IMR-90 (cell line): Measurements from ENCODE around the gene HERC6. TPM values are rescaled to one million over a fixed set of nuclear protein-coding genes. Genes with fewer than 3 reads are reported as not detected.

Experiments used
- ATAC-seq: fragments of 200-7000 bp; cut with Tn5 transposase; 2 replicates; pipeline ENCODE4 v1.9.1; 2020; ENCODE audit warnings: low read depth, mild to moderate bottlenecking, moderate library complexity
- BruUV-seq: library from RNA; stranded (reverse); fragments of 400-500 nt; replicated peaks from 2 replicates; lab custom pipeline; 2021; lab: Mats Ljungman, UMichigan
- CTCF ChIA-PET: fragments of 300-600 bp; formaldehyde crosslinking; extraction: SDS; loops from one replicate; lab custom pipeline; 2021; ENCODE audit warnings: antibody characterized with exemption; lab: Yijun Ruan, JAX
- POLR2A ChIA-PET: fragments of 300-600 bp; sonication (Branson Sonifier 250); formaldehyde crosslinking; loops from one replicate; lab custom pipeline; 2022; ENCODE audit warnings: antibody characterized with exemption; ENCODE audit not compliant: unreplicated experiment; lab: Charles Lee
- DNase-seq: peaks from one replicate; pipeline ENCODE4 v3.0.0; 2013
- H2AFZ ChIP-seq: replicated peaks from 2 replicates; pipeline ENCODE3; 2013; ENCODE audit warnings: low read length, mild to moderate bottlenecking; ENCODE audit not compliant: poor library complexity
- H2AK5ac ChIP-seq: 2 replicates; pipeline ENCODE4 v1.6.1; 2013; ENCODE audit warnings: low read depth, low read length, inconsistent platforms
- H2AK9ac ChIP-seq: replicated peaks from 2 replicates; pipeline ENCODE3; 2013; ENCODE audit warnings: mild to moderate bottlenecking, low read depth, low read length, moderate library complexity; ENCODE audit not compliant: poor library complexity
- H2BK120ac ChIP-seq: 2 replicates; pipeline ENCODE4 v1.6.1; 2013; ENCODE audit warnings: low read depth, low read length, inconsistent platforms
- H2BK15ac ChIP-seq: 3 replicates; pipeline ENCODE4 v1.6.1; 2013; ENCODE audit warnings: low read depth, low read length, inconsistent platforms
- H2BK20ac ChIP-seq: 2 replicates; pipeline ENCODE4 v1.6.1; 2013; ENCODE audit warnings: low read depth, mild to moderate bottlenecking, inconsistent platforms, low read length, moderate library complexity
- H2BK5ac ChIP-seq: 2 replicates; pipeline ENCODE4 v1.6.1; 2013; ENCODE audit warnings: mild to moderate bottlenecking, low read depth, low read length, inconsistent platforms; ENCODE audit not compliant: poor library complexity, severe bottlenecking
- H3K14ac ChIP-seq: replicated peaks from 2 replicates; pipeline ENCODE4 v1.6.1; 2013; ENCODE audit warnings: low read depth, low read length, inconsistent platforms
- H3K18ac ChIP-seq: 2 replicates; pipeline ENCODE4 v1.6.1; 2013; ENCODE audit warnings: low read depth, low read length, control low read depth
- H3K23ac ChIP-seq: 2 replicates; pipeline ENCODE4 v1.6.1; 2013; ENCODE audit warnings: low read depth, low read length, inconsistent platforms
- H3K27ac ChIP-seq: 2 replicates; pipeline ENCODE4 v1.5.1; 2013; ENCODE audit warnings: mild to moderate bottlenecking, control low read depth, low read length; ENCODE audit not compliant: insufficient read depth
- H3K27me3 ChIP-seq: 2 replicates; pipeline ENCODE4 v1.6.1; 2013; ENCODE audit warnings: low read length; ENCODE audit not compliant: control insufficient read depth, insufficient read depth
- H3K36me3 ChIP-seq: 2 replicates; pipeline ENCODE4 v1.6.1; 2013; ENCODE audit warnings: low read length, mixed read lengths; ENCODE audit not compliant: control insufficient read depth, insufficient read depth
- H3K4ac ChIP-seq: 2 replicates; pipeline ENCODE4 v1.6.1; 2013; ENCODE audit warnings: low read depth, low read length, inconsistent platforms
- H3K4me1 ChIP-seq: 2 replicates; pipeline ENCODE4 v1.6.1; 2013; ENCODE audit warnings: low read length, mixed read lengths; ENCODE audit not compliant: control insufficient read depth, insufficient read depth
- H3K4me2 ChIP-seq: 2 replicates; pipeline ENCODE4 v1.6.1; 2013; ENCODE audit warnings: low read depth, mild to moderate bottlenecking, control low read depth, low read length, moderate library complexity
- H3K4me3 ChIP-seq: 2 replicates; pipeline ENCODE4 v1.5.1; 2013; ENCODE audit warnings: low read depth, mild to moderate bottlenecking, control low read depth, low read length, moderate library complexity; ENCODE audit not compliant: insufficient read depth
- H3K56ac ChIP-seq: 2 replicates; pipeline ENCODE4 v1.6.1; 2013; ENCODE audit warnings: low read length, inconsistent platforms; ENCODE audit not compliant: insufficient read depth; ENCODE audit errors: extremely low read depth
- H3K79me1 ChIP-seq, 2 experiments: 2 replicates each; pipeline ENCODE4 v1.6.1; 2013; ENCODE audit warnings: low read length in 2 of 2, inconsistent platforms in 1 of 2, low read depth in 1 of 2
- H3K9ac ChIP-seq: 2 replicates; pipeline ENCODE4 v1.6.1; 2013; ENCODE audit warnings: low read depth, low read length, control low read depth
- H3K9me1 ChIP-seq: 2 replicates; pipeline ENCODE4 v1.6.1; 2013; ENCODE audit warnings: low read length, inconsistent platforms; ENCODE audit not compliant: insufficient read depth
- H3K9me3 ChIP-seq: 2 replicates; pipeline ENCODE4 v1.6.1; 2013; ENCODE audit warnings: low read length; ENCODE audit not compliant: control insufficient read depth, insufficient read depth
- H4K20me1 ChIP-seq: 2 replicates; pipeline ENCODE4 v1.6.1; 2013; ENCODE audit warnings: low read length, inconsistent platforms; ENCODE audit not compliant: insufficient read depth
- H4K5ac ChIP-seq: 2 replicates; pipeline ENCODE4 v1.6.1; 2013; ENCODE audit warnings: mild to moderate bottlenecking, low read depth, low read length, control low read depth
- H4K8ac ChIP-seq, 2 experiments: 2 replicates each; pipeline ENCODE4 v1.6.1; 2013; ENCODE audit warnings: low read depth in 2 of 2, low read length in 2 of 2, control low read depth in 1 of 2, inconsistent platforms in 1 of 2
- H4K91ac ChIP-seq: 2 replicates; pipeline ENCODE4 v1.6.1; 2013; ENCODE audit warnings: low read depth, low read length, inconsistent platforms; ENCODE audit not compliant: insufficient read depth
- MAFK ChIP-seq: IDR thresholded peaks from 2 replicates; pipeline ENCODE4 v1.6.1; 2012; ENCODE audit warnings: low read depth, low read length, improper control_type of control experiment
- RFX5 ChIP-seq: IDR thresholded peaks from 2 replicates; pipeline ENCODE4 v1.8.0; 2012; ENCODE audit warnings: low read depth, mild to moderate bottlenecking, low read length, moderate library complexity
- WGBS, 2 experiments: methylation state at CpG; one replicate each; pipeline versions ENCODE4 v1.1.5 to v1.1.7; 2013; ENCODE audit warnings: missing lambda C conversion rate in 2 of 2; ENCODE audit not compliant: insufficient read length in 1 of 2; ENCODE audit errors: extremely low coverage in 2 of 2; 5-methylcytosine and 5-hydroxymethylcytosine counted together
- dilution Hi-C: fragments of 300-500 bp; cut with HindIII; formaldehyde crosslinking; loops from one replicate; pipeline ENCODE4 v1.14.3; 2018; ENCODE audit warnings: low sequenced_read_pairs; ENCODE audit not compliant: unreplicated experiment
- in situ Hi-C: fragments of 300-500 bp; cut with MboI; formaldehyde crosslinking; loops from 3 replicates; pipeline ENCODE4 v1.14.3; 2019; ENCODE audit warnings: low sequenced_read_pairs, inconsistent platforms, mixed read lengths
- intact Hi-C: fragments of 100-400 bp; cut with micrococcal nuclease; formaldehyde crosslinking; loops from 2 replicates; pipeline ENCODE4 v1.10.0; 2022
- polyA plus RNA-seq, 3 experiments: library from polyadenylated mRNA; depleted of rRNA; stranded (reverse); fragments of >200 nt; gene quantifications; 2 replicates each; pipeline ENCODE4 v1.2.3, GENCODE V29; 2012; ENCODE audit warnings: low replicate concordance in 1 of 3
- total RNA-seq: library from RNA; depleted of rRNA; stranded (reverse); fragments of >200 nt; gene quantifications from 2 replicates; pipeline ENCODE4 v1.2.3, GENCODE V29; 2012

Gene HERC6
- total and polyA plus RNA-seq, 2 of the 4 experiments (the other 2 are of a cell fraction) = 0.53 to 1.6 TPM

GRCh38 chr4:88422403-88422802, 43.8 kb downstream of the HERC6 start:
- H3K4me2 ChIP-seq = no peak overlapping the region
- ChIA-PET POLR2A (no interaction called here), CTCF (no interaction called here)
- H3K18ac ChIP-seq = no peak overlapping the region
- H3K79me1 ChIP-seq = no peaks in the 10 kb centered on the region
- H3K4ac ChIP-seq = no peak overlapping the region
- no peak overlapping the region for H2AK5ac ChIP-seq
- in situ Hi-C loops = no loop called here
- H3K4me1 ChIP-seq = no peaks in the 10 kb centered on the region
- no peak overlapping the region for H2AK9ac ChIP-seq
- H4K91ac ChIP-seq = no peak overlapping the region
- intact Hi-C loops = no loop called here
- no peaks in the 10 kb centered on the region for H3K36me3 ChIP-seq
- no peaks in the 10 kb centered on the region for H3K27me3 ChIP-seq
- TF ChIP-seq RFX5 (no peak), MAFK (0 out of 2 replicates have a peak, but pooled peaks have one; percentile 24)
- H4K8ac ChIP-seq = no peak overlapping the region
- dilution Hi-C loops = no loop called here
- H3K27ac ChIP-seq = no peak overlapping the region
- ATAC-seq (no peak), DNase-seq (no peak)
- no CpG with 5 or more reads among the region's 2 CpGs for WGBS, 2 experiments
- BruUV-seq = no TSS peak
- H4K20me1 ChIP-seq = no peaks in the 10 kb centered on the region
- H4K5ac ChIP-seq = no peak overlapping the region
- no peak overlapping the region for H3K9ac ChIP-seq
- H3K56ac ChIP-seq = no peak overlapping the region
- no peak overlapping the region for H2BK120ac ChIP-seq
- no peak overlapping the region for H3K23ac ChIP-seq
- H3K9me1 ChIP-seq = no peaks in the 10 kb centered on the region
- no peak overlapping the region for H3K4me3 ChIP-seq
- H3K14ac ChIP-seq = no peak overlapping the region
- no peak overlapping the region for H2BK15ac ChIP-seq
- H2BK20ac ChIP-seq = no peak overlapping the region
- no peaks in the 10 kb centered on the region for H3K9me3 ChIP-seq
- no peak overlapping the region for H2AFZ ChIP-seq
- H2BK5ac ChIP-seq = no peak overlapping the region
